GM19324 (cell line): ENCODE measurements around the gene PIEZO2.
"Not testable (repeated sequence)": the region's sequence is repeated elsewhere in the genome, so short reads cannot be mapped to it uniquely, and the experiment has no call there.

Experiments
- ATAC-seq: cut with Tn5 transposase; IDR thresholded peaks from one replicate; pipeline ENCODE4 v1.9.1; 2021; ENCODE audit warnings: mild to moderate bottlenecking, moderate library complexity; ENCODE audit not compliant: unreplicated experiment, low FRiP score

Gene PIEZO2

GRCh38 chr18:10663750-10664149, 485.6 kb downstream of the PIEZO2 start:
- ATAC-seq: no peak

GRCh38 chr18:10661317-10661716, 488.1 kb downstream of the PIEZO2 start:
- ATAC-seq: no peak

DNA sequence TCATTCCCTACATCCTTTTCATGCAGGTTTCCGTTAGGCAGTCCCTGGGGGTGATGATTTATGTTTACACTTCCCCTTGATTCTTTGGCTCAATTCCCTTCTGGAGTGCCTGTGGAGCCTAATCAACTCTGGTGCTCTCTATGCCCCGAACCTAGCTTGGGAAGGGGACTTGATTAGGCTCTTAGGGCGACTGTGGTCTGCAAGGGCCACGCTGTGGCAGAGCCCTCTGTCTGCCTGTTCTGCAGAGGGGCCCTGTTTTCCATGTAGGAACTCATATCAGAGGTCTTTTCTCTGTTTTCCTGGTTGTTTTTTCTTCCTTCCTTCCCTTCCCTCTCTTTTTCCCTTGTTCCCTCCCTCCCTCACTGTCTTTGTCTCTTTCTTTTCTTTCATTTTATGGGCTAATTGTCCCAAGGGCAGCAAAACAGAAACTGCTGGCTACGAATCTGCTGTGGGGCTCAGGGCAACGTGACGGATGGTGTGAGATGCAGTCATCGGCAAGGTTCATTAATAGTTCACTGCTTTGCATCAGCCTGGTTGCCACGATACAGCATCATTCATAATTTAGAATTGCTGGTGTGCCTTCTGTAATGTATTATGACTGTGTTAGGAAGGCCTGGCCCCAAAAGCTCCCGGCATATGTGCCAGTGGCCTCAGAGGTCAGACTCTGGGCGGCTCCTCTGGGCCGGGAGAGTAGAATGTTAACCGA, 489.0 kb downstream of the PIEZO2 start:
- no peak for ATAC-seq

DNA sequence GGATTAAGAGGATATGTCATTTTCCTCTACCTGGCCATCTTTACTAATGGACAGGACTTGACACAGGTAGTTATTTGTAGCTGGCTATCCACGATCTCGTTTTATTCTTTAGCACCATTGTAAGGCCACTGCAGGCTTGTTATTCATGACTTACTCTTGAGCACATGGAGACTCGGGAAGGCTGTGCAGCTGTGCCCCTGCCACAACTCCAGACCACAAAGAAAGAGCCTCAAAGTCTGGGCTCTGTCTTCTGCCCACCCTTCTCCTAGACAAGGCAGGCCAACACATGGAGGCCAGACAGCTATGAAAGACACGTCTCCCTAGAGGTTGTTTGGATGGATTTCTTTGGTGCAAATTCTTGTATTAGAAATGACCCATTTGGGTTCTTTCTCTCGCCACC, 489.8 kb downstream of the PIEZO2 start:
- ATAC-seq: no peak

GRCh38 chr18:10659000-10659399, 490.4 kb downstream of the PIEZO2 start:
- no peak for ATAC-seq

DNA sequence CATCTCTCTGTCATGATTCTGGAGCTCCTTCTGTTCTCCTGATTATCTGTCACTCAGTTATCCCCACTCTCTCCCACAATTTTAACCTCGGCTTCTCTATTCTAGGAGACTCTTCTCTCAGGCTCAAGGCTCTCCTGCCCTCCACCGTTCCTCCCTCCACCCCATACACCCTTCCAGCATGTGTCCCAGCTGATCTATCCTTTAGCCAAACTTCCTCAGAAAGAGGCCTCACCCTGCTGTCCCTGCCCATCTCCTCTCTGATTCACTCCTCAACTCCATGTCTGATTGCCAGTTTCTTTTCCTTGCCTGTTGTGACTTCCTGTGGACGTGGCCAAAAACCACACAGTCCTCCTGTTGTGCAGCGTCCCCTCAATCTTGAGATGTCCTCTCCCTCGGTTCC, 505.4 kb downstream of the PIEZO2 start:
- ATAC-seq: not testable (repeated sequence)

DNA sequence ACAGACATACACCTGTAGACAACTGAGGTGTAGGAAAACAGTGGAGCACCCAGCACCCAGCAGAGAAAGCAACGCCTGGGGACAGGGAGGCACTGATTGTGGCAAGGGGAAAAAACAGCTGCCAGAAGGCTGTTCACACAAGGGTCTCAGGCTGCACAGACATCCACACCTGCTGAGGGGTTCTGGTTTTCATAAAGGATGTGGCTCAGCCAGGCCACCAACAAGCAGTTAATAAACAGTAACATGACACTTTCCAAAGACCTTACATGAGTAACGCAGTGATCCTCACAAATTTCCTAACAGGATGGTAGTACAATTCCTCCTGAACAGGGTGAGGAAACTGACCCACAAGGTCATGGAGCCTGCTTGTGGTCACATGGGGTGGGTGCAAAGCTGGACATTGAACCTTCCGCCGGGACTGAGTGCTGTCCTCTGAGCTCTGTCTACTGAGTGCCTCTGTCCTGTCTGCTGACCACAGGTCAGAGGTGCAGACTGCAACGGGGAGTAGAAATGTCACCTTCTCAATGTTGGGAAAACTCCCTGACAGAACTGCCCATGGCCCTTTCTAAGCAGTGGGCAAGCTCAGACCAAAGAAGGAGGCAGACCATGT, 506.3 kb downstream of the PIEZO2 start:
- ATAC-seq: not testable (repeated sequence)

GRCh38 chr18:10638539-10638885, 510.9 kb downstream of the PIEZO2 start:
- ATAC-seq: not testable (repeated sequence)

- not testable (repeated sequence) for ATAC-seq
Measured at GRCh38 chr18:10637858-10638538, 511.4 kb downstream of the PIEZO2 start.

- ATAC-seq: peak; percentile 74
Measured at GRCh38 chr18:10629076-10629475, 520.3 kb downstream of the PIEZO2 start.

- ATAC-seq: not testable (repeated sequence)
Measured at GRCh38 chr18:10626606-10627213, 522.7 kb downstream of the PIEZO2 start.

GRCh38 chr18:10623606-10624005, 525.8 kb downstream of the PIEZO2 start:
- ATAC-seq: not testable (repeated sequence)

DNA sequence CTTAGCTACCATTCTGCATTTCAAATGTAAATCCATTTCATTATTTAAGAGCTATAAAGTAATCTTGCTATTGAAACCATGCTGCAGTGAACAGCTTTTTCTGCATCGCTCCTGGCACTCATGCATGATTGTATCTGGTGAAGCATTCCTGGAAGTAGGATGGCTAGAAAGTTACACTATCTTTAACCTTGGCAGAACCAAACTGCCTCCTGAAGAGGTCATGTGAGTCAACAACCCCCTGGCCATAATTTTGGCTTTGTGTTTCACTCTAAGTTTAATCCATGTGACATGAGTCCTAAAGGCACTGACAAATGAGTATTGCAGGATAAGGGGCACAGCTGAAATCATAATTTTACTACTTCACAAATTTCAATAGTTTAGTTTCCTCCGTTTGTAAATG, 526.4 kb downstream of the PIEZO2 start:
- not testable (repeated sequence) for ATAC-seq

GRCh38 chr18:10620670-10621329, 528.6 kb downstream of the PIEZO2 start:
- not testable (repeated sequence) for ATAC-seq
